Hepatic stellate cell (primary cell): ENCODE results near the gene FMNL2.

Experiments
- DNase-seq: peaks from one replicate; pipeline ENCODE4 v3.0.0; 2011; ENCODE audit warnings: low spot score

FMNL2 gene

GRCh38 chr2:152405206-152406118 lies 70.5 kb downstream of the FMNL2 start:
- peak; percentile 11 for DNase-seq

- DNase-seq, result no peak
Observed at GRCh38 chr2:152406119-152406835, 71.3 kb downstream of the FMNL2 start.

GRCh38 chr2:152406836-152407161 lies 71.8 kb downstream of the FMNL2 start:
- DNase-seq, result no peak

GRCh38 chr2:152407204-152407721 lies 72.3 kb downstream of the FMNL2 start:
- peak; percentile 48 for DNase-seq

GRCh38 chr2:152407806-152408205 lies 72.8 kb downstream of the FMNL2 start:
- DNase-seq, result no peak

- DNase-seq, result no peak
Observed at GRCh38 chr2:152408254-152408653, 73.3 kb downstream of the FMNL2 start.

GRCh38 chr2:152409386-152410164 lies 74.6 kb downstream of the FMNL2 start:
- no peak for DNase-seq

GRCh38 chr2:152410165-152410597 lies 75.2 kb downstream of the FMNL2 start:
- DNase-seq, result no peak

- no peak for DNase-seq
Observed at GRCh38 chr2:152411154-152411553, 76.2 kb downstream of the FMNL2 start.

- no peak for DNase-seq
Observed at GRCh38 chr2:152413228-152414030, 78.5 kb downstream of the FMNL2 start.

GRCh38 chr2:152415231-152415642 lies 80.3 kb downstream of the FMNL2 start:
- DNase-seq, result no peak

GRCh38 chr2:152415796-152416195 lies 80.8 kb downstream of the FMNL2 start:
- DNase-seq, result no peak

- no peak for DNase-seq
Observed at GRCh38 chr2:152418688-152419087, 83.7 kb downstream of the FMNL2 start.

GRCh38 chr2:152419944-152420343 lies 85.0 kb downstream of the FMNL2 start:
- no peak for DNase-seq

GRCh38 chr2:152420363-152420762 lies 85.4 kb downstream of the FMNL2 start:
- no peak for DNase-seq

- DNase-seq, result no peak
Observed at GRCh38 chr2:152420936-152421335, 86.0 kb downstream of the FMNL2 start.

GRCh38 chr2:152421521-152422370 lies 86.8 kb downstream of the FMNL2 start:
- DNase-seq, result peak; percentile 66

- no peak for DNase-seq
Observed at GRCh38 chr2:152423684-152424083, 88.7 kb downstream of the FMNL2 start.

- DNase-seq, result no peak
Observed at GRCh38 chr2:152425765-152426727, 91.1 kb downstream of the FMNL2 start.
